Measurements from ENCODE around the gene AVPR2.

AVPR2 gene

GRCh38 chrX:153871946-153872878, 32.3 kb upstream of the AVPR2 start:
- TF ChIP-seq, protein P1, sequence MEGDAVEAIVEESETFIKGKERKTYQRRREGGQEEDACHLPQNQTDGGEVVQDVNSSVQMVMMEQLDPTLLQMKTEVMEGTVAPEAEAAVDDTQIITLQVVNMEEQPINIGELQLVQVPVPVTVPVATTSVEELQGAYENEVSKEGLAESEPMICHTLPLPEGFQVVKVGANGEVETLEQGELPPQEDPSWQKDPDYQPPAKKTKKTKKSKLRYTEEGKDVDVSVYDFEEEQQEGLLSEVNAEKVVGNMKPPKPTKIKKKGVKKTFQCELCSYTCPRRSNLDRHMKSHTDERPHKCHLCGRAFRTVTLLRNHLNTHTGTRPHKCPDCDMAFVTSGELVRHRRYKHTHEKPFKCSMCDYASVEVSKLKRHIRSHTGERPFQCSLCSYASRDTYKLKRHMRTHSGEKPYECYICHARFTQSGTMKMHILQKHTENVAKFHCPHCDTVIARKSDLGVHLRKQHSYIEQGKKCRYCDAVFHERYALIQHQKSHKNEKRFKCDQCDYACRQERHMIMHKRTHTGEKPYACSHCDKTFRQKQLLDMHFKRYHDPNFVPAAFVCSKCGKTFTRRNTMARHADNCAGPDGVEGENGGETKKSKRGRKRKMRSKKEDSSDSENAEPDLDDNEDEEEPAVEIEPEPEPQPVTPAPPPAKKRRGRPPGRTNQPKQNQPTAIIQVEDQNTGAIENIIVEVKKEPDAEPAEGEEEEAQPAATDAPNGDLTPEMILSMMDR (IDR thresholded peaks at IDR 0.05): no peak

DNA sequence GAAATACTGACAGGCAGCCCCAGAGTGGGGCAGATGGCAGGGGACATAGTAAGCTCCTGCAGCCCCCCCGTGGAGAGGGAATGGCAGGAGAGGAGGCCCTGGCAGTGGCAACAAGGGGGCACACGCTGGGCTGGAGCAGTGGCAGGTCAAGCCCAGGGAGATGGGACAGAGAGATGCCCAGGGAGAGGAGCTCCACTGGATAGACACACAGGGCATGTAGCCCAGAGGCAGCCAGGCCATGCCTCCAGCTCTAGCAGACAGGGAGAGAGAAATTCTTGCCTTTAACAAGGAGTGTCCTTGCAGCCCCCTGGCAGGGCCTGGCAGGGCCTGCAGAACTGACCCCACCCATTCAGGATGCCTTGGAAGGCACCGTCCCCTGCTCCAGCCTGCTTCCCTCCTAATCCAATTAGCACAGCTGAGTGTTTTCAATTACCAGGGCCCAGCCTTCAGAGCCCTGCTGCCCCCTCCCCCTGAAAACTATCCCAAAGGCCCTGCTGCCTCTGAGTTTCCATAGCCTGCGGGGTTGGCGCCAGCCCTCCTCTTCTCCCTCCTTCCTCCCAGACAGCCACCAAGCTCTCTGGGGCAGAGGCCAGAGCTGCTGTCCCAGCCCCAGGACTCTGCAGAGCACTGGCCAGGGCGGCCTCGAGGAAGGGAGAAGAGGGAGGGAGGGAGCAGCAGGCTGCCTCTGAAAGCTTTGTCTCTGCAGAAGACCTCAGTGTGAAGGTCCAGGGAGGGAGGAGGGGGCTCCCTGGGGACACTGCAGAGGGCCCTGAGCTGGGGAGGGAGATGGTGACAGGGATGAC, 31.0 kb upstream of the AVPR2 start:
- TF ChIP-seq, protein P1 (IDR thresholded peaks at IDR 0.05): no peak

- TF ChIP-seq, protein P1 (IDR thresholded peaks at IDR 0.05): no peak
These were observed 30.4 kb upstream of the AVPR2 start for GRCh38 chrX:153874085-153874365.

DNA sequence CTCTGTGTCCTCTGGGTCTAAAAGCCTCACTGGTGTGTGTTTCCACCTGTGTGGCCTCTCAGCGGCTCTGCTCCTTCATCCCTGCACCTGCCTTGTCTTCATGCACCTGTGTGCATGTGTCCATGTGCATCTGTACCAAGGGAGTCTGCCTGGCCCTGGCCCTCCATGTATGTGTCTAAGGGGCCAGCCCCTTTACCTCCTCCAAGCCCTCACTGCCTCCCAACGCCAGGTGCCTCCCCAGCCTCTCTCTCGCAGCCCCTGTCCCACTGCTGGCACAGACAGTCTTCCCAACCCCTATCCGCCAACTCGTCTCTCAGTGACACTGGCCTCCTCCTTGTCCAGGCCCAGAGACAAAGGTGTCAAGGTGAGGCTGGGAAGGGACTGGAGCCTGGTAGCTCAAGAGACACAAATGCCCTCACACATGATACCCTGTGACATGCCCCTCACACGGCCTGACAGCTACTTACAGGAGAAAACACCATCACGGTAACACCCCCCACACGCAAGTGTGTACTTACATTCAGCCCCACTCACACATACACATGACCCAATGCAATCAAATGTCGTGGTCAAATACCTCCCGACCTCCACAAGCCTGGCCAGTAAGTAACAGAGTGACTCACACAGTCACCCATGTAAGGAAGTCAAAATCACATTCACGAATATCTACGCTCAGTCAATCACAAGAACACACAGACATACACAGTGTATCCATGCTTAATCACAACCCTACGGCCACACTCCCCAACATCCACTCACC, 29.9 kb upstream of the AVPR2 start:
- TF ChIP-seq, protein P1 (IDR thresholded peaks at IDR 0.05): no peak

DNA sequence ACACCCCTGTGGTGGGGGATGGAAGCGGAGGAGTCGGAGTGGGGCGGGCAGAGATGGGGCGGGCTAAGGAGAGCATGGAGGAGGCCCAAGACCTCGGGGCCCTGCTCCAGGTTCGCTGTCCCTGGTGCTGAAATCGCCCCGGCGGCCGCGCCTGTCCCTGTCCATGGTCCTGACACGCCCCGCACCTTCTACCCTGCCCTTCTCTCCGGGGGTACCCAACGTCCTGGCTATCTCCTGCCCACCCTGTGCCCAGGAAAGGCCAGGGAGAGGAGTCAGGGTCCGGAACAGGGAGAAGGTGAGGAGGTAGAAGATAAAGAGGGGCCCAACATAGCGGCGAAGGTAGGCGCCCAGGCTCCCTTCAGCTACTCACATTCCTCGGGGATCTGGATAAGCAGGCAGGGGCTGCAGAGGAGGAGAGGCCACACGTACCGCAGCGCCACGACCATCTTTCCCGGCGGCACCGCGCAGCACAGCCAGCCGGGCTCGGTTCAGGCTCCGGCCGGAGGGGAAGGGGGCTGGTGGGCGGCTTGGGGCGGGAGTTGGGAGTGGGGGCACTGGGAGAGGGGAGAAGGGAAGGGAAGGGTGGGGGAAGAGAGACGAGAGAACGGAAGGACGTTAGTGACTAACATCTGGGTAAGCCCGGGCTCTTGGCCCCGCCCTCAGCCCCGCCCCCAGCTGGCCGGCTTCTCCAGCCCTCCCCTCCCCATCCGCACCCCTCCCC, 28.9 kb upstream of the AVPR2 start:
- TF ChIP-seq, protein P1 (IDR thresholded peaks at IDR 0.05): no peak

DNA sequence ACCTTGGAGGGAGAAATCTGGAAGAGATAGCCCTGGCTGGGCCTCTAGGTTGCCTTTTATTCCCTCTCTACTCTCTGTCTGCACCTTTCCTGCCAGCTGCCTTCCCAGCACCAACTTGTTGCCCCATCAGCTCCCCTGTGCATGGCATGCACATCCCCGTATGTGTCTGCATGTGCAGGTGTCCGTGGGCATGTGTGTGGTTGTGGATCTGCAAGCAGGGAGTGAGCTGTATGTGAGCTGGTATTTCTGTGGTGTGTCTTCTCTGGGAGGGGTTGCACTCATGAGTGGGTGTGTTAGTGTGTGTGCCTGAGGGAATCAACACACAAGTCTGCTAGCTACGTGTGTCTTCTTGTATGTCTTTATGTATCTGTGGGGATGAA, 28.4 kb upstream of the AVPR2 start:
- TF ChIP-seq, protein P1 (IDR thresholded peaks at IDR 0.05): no peak

All from LNCAP (cell line).